ENCODE results near the gene CD200.
"Not testable (repeated sequence)": the region's sequence is repeated elsewhere in the genome, so short reads cannot be mapped to it uniquely, and the experiment has no call there.

The CD200 gene

GRCh38 chr3:112392393-112393359, 59.7 kb downstream of the CD200 start:
- no peak for DNase-seq

- no peak for DNase-seq
Measured at GRCh38 chr3:112393360-112393728, 60.4 kb downstream of the CD200 start.

DNA sequence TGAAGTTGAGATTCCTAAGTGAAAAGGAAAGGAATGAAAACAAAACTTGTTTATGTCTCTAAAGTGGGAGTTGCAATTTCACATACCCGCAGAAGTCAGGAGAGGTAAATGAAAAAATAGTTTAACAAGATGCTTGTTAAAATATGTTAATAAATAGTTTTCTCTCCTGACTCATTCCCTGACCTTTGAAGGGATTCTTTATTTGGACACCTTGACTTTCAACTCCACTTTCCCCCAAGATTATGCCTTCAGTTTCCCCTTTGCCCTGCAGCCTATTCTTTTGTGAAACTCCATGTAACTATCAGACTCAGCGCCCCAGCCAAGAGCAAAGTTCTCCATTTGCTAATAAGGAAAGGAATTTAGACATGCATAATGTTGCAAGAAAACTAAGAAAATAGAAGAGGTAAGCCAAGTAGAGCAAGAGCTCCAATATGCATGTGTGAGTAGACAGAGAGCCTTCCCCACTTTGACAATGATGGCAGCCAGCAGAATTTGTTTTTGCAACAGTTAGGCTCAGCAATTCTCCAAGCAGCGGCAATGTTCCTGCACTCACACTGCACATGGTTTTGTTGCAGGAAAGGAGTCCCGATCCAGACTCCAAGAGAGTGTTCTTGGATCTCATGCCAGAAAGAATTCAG, 61.2 kb downstream of the CD200 start:
- no peak for DNase-seq

- DNase-seq = no peak
Measured at GRCh38 chr3:112395181-112395895, 62.4 kb downstream of the CD200 start.

DNA sequence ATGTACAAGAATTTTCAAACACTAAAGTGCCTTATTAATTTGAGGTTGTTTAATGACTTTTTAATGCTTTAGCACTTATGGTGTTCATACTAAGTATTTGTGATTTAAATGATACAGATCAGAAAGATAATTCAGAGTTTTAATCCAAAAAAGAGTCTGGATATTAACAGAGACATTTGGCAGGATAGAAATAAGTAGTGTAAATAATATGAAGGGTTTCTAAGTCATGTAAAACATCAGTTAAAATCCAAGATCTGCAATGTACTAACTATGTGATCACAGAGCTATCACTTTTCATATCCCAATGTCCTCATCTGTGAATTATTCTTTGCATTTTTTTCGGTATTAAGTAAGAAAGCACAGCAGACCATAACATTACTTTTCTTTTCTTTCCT, 62.9 kb downstream of the CD200 start:
- DNase-seq = no peak

GRCh38 chr3:112397556-112397955, 64.6 kb downstream of the CD200 start:
- no peak for DNase-seq

DNA sequence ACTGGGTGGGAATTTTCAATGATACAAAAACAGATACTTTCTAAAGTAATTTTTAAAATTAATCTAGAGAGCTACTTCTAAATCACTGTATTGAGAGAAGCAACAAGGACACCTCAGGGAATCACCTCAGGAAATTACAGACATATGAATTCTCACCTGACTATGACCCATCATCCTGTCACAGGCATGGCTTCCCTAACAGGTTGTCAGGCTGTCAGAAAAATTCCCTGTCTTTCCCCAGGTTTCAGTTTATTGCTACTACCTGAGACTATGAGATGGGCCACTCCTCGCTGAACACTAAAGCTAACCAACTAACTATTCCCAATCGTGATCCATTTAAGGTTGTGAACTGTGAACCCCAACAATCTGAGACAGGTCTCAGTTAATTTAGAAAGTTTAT, 66.1 kb downstream of the CD200 start:
- DNase-seq = no peak

DNA sequence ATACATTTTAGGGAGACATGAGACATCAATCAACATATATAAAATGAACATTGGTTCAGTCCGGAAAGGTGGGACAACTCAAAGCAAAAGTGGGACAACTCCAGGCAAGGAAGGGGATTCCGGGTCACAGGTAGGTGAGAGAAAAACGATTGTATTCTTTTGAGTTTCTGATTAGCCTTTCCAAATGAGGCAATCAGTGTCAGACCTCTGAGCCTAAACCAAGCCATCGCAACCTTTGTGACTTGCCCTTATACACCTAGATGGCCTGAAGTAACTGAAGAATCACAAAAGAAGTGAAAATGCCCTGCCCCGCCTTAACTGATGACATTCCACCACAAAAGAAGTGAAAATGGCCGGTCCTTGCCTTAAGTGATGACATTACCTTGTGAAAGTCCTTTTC, 66.6 kb downstream of the CD200 start:
- DNase-seq = not testable (repeated sequence)

- not testable (repeated sequence) for DNase-seq
Measured at GRCh38 chr3:112400317-112400716, 67.4 kb downstream of the CD200 start.

- DNase-seq = no peak
Measured at GRCh38 chr3:112401617-112402016, 68.7 kb downstream of the CD200 start.

GRCh38 chr3:112403103-112403502, 70.1 kb downstream of the CD200 start:
- DNase-seq = no peak

DNA sequence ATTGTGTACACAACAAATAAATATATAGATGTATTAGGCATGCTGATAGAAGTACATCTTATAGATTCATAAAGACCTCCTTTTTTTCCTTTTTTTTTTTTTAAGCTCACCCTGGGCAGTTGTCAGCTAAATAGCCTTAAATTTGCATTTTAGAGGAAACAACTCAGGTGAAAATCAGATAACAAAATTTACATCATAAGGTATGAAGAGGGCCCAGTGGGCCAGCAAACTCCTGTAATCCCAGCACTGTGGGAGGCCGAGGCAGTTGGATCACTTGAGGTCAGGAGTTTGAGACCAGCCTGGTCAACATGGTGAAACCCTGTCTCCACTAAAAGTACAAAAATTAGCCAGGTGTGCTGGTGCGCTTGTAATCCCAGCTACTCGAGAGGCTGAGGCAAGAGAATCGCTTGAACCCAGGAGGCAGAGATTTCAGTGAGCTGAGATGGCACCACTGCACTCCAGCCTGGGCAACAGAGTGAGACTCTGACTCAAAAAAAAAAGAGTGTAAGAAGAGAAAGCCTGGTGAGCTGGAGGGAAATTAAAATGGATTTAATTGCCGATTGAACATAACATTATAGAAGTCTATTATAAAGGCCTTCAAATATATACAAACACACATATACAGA, 72.1 kb downstream of the CD200 start:
- DNase-seq = not testable (repeated sequence)

DNA sequence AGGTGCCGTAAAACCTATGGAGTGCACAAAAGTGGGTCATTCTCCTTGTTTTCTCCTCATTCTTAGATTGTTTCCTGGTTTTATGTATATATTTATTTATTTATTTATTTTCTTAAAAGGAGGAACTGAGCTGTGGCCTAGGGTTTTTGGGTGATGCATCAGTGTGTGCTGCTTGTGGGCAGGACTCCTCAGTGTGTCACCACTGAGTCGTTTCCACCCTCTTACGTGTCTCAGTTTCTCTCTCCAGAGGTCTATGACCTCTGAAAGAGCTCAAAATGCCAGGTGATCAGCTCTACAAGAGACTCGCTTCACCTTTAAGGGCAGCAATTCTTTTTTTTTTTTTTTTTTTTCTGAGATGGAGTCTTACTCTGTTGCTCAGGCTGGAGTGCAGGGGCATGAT, 72.9 kb downstream of the CD200 start:
- DNase-seq = no peak

DNA sequence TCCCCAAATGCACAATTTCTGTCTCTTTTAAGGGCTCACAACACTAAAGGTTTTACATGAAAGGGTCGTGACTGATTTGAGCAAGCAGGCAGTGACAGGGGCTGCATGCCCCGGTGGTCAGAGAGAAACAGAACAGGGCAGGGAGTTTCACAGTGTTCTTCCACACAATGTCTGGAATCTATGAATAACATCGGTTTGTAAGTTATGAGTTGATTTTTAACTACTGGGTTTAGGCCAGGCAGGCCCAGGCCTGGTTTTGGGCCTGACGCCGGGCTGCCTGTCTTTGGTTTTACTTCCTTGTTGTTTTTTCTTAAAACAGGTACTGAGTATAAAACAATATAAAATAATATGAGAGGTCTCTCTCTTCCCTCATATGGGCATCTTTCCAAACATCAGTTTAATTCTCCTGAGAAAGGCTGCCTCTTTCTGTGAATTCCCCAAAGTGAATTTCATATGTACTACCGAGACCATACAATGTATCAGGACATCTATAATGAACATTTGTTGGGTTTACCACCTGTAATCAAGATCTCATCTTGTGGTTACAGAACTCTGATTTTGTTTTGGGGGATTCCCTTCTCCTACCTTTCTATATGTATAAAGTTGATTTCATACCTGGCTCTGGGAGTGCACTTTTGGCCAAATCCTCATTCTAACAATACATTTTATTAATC, 74.4 kb downstream of the CD200 start:
- no peak for DNase-seq

GRCh38 chr3:112407888-112408702, 75.1 kb downstream of the CD200 start:
- DNase-seq = no peak

- no peak for DNase-seq
Measured at GRCh38 chr3:112409041-112409440, 76.1 kb downstream of the CD200 start.

- DNase-seq = no peak
Measured at GRCh38 chr3:112411425-112411824, 78.5 kb downstream of the CD200 start.

All from activated naive CD4-positive, alpha-beta T cell (primary cell).